Caco-2 (cell line): ENCODE measurements around the gene DUSP18. TPM values are rescaled to one million over a fixed set of nuclear protein-coding genes. Genes with fewer than 3 reads are reported as not detected.
"Not testable (repeated sequence)": the region's sequence is repeated elsewhere in the genome, so short reads cannot be mapped to it uniquely, and the experiment has no call there.

Experiments used
- BruUV-seq: library from RNA; stranded (reverse); fragments of 400-500 nt; replicated peaks from 2 replicates; lab custom pipeline; 2021; lab: Mats Ljungman, UMichigan
- CTCF ChIA-PET: fragments of 300-600 bp; sonication (Branson Sonifier 250); formaldehyde crosslinking; loops from one replicate; lab custom pipeline; 2022; ENCODE audit warnings: antibody characterized with exemption; lab: Charles Lee
- POLR2A ChIA-PET: fragments of 300-600 bp; sonication (Branson Sonifier 250); formaldehyde crosslinking; loops from one replicate; lab custom pipeline; 2022; ENCODE audit warnings: antibody characterized with exemption; lab: Charles Lee
- DNase-seq, 2 experiments: peaks; one replicate each; pipeline versions ENCODE4 v3.0.0 to v3.0.0-alpha.2; 2020 to 2022
- H3K27me3 ChIP-seq: replicated peaks from 2 replicates; pipeline ENCODE4 v1.6.0; 2011; ENCODE audit warnings: low read length; ENCODE audit not compliant: control insufficient read depth, insufficient read depth
- H3K36me3 ChIP-seq: 2 replicates; pipeline ENCODE4 v1.5.1; 2011; ENCODE audit warnings: low read length; ENCODE audit not compliant: control insufficient read depth, insufficient read depth
- H3K4me1 ChIP-seq: fragments of 250-450 bp; sonication (Bioruptor Pico); 2 replicates; pipeline ENCODE4 v1.5.1; 2020; ENCODE audit warnings: mild to moderate bottlenecking
- H3K4me3 ChIP-seq: 2 replicates; pipeline ENCODE4 v1.5.1; 2011; ENCODE audit warnings: low read depth, mild to moderate bottlenecking, control low read depth, low read length
- H3K9me3 ChIP-seq: fragments of 250-450 bp; sonication (Bioruptor Pico); 2 replicates; pipeline ENCODE4 v1.5.1; 2020; ENCODE audit warnings: mild to moderate bottlenecking, moderate library complexity
- H3K27ac Mint-ChIP-seq: one replicate; pipeline ENCODE4 v1.8.0; 2022; ENCODE audit warnings: mixed read lengths; ENCODE audit not compliant: unreplicated experiment
- H3K27me3 Mint-ChIP-seq: one replicate; pipeline ENCODE4 v1.8.0; 2022; ENCODE audit warnings: mixed read lengths; ENCODE audit not compliant: insufficient read depth, unreplicated experiment
- H3K36me3 Mint-ChIP-seq: one replicate; pipeline ENCODE4 v1.8.0; 2022; ENCODE audit warnings: mild to moderate bottlenecking, mixed read lengths; ENCODE audit not compliant: insufficient read depth, unreplicated experiment
- H3K4me1 Mint-ChIP-seq: one replicate; pipeline ENCODE4 v1.8.0; 2022; ENCODE audit warnings: low read depth, mixed read lengths; ENCODE audit not compliant: unreplicated experiment
- H3K4me3 Mint-ChIP-seq: one replicate; pipeline ENCODE4 v1.8.0; 2022; ENCODE audit warnings: mild to moderate bottlenecking, moderate library complexity, mixed read lengths; ENCODE audit not compliant: unreplicated experiment
- H3K9me3 Mint-ChIP-seq: one replicate; pipeline ENCODE4 v1.8.0; 2022; ENCODE audit warnings: mixed read lengths; ENCODE audit not compliant: unreplicated experiment
- intact Hi-C: fragments of 100-400 bp; cut with micrococcal nuclease; formaldehyde crosslinking; loops from one replicate; pipeline ENCODE4 v1.10.0; 2022; ENCODE audit not compliant: unreplicated experiment
- total RNA-seq: library from RNA; stranded (reverse); gene quantifications from 2 replicates; pipeline ENCODE4 v1.2.3, GENCODE V29; 2022
- TF ChIP-seq, protein P1 (sequence below), 2 experiments: fragments of 200-600 bp in 1 of 2; IDR thresholded peaks; 1 replicate in 1 of 2; 2 replicates in 1 of 2; pipeline versions ENCODE4 v1.5.1 to v1.8.0; 2011 to 2022; ENCODE audit warnings: antibody characterized with exemption in 1 of 2, control low read depth in 1 of 2, inconsistent platforms in 1 of 2, low read depth in 1 of 2, low read length in 1 of 2, mild to moderate bottlenecking in 1 of 2, moderate library complexity in 1 of 2; ENCODE audit not compliant: insufficient read depth in 1 of 2, severe bottlenecking in 1 of 2, unreplicated experiment in 1 of 2

Gene DUSP18
- total RNA-seq, 1 experiment from 2014 or later, result 6.0 TPM

DNA sequence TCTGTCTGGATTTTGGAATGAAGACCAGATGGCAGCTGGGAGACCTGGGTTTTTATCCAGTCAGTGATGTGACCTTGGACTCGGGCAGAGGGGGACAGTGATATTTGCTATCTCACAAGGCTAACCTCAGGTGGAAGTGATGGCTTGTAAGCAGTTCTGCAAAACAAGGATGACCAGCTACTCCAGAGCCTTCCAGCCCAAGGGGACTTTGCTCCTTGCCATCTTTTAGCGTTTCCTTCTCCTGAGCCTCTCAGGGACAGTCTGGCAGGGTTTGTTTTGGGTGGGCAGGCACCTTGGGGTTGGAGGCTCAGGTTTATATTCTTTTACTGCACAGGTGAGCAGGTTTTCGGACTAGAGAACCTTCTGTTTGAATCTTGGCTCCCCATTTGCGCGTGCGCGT, 17.5 kb upstream of the DUSP18 start:
- Histone ChIP-seq H3K9me3 (no peaks in the 10 kb centered on the region), H3K27me3 (no peaks in the 10 kb centered on the region), H3K4me1 (no peaks in the 10 kb centered on the region), H3K4me3 (no peak overlapping the region), H3K36me3 (no peaks in the 10 kb centered on the region)
- no peak for DNase-seq
- TF ChIP-seq, protein P1, sequence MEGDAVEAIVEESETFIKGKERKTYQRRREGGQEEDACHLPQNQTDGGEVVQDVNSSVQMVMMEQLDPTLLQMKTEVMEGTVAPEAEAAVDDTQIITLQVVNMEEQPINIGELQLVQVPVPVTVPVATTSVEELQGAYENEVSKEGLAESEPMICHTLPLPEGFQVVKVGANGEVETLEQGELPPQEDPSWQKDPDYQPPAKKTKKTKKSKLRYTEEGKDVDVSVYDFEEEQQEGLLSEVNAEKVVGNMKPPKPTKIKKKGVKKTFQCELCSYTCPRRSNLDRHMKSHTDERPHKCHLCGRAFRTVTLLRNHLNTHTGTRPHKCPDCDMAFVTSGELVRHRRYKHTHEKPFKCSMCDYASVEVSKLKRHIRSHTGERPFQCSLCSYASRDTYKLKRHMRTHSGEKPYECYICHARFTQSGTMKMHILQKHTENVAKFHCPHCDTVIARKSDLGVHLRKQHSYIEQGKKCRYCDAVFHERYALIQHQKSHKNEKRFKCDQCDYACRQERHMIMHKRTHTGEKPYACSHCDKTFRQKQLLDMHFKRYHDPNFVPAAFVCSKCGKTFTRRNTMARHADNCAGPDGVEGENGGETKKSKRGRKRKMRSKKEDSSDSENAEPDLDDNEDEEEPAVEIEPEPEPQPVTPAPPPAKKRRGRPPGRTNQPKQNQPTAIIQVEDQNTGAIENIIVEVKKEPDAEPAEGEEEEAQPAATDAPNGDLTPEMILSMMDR (IDR thresholded peaks at IDR 0.05; ENCODE audit: insufficient read depth in 1 of 2, low read depth in 1 of 2, low read length in 1 of 2, severe bottlenecking in 1 of 2, unreplicated experiment in 1 of 2), result no peak
- Mint-ChIP-seq H3K36me3 (no peaks in the 10 kb centered on the region), H3K27me3 (no peaks in the 10 kb centered on the region), H3K9me3 (no peaks in the 10 kb centered on the region), H3K27ac (no peak overlapping the region), H3K4me3 (no peak overlapping the region), H3K4me1 (no peaks in the 10 kb centered on the region)
- ChIA-PET CTCF (interaction anchor here (0.7 kb wide), 1 partner anchor 69 kb away, joined by 3 read pairs; no protein-coding TSS in a partner anchor), POLR2A (no interaction called here)
- no TSS peak for BruUV-seq
- intact Hi-C loops, result no loop called here

DNA sequence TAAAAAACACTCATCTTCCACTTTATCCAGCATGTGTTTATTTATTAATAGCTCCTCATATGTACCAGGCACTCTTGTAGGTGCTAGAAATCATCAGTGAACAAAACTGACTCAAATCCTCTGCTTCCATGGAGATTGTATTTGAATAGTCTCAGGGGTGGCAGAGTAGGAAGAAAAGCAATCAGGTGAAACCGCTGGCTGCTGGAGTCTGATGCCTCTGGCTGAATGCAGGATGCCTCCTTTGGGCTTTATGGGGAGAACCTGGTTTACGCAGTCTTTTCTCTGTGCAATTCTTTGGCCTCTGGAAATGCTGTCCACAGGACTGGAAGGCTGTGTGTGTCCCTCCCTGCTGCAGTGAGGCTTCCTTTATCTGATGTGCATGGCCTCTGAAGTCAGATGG, 14.2 kb upstream of the DUSP18 start:
- intact Hi-C loops, result no loop called here
- ChIA-PET CTCF (no interaction called here), POLR2A (no interaction called here)
- DNase-seq, result no peak
- BruUV-seq, result no TSS peak
- Mint-ChIP-seq H3K27ac (no peak overlapping the region), H3K27me3 (peaks cover 4% of the 10 kb centered on the region), H3K4me1 (no peaks in the 10 kb centered on the region), H3K36me3 (no peaks in the 10 kb centered on the region), H3K4me3 (no peak overlapping the region), H3K9me3 (no peaks in the 10 kb centered on the region)
- Histone ChIP-seq H3K36me3 (no peaks in the 10 kb centered on the region), H3K4me3 (no peak overlapping the region), H3K4me1 (no peaks in the 10 kb centered on the region), H3K27me3 (no peaks in the 10 kb centered on the region), H3K9me3 (no peaks in the 10 kb centered on the region)
- TF ChIP-seq, protein P1 (IDR thresholded peaks at IDR 0.05; ENCODE audit: insufficient read depth in 1 of 2, low read depth in 1 of 2, low read length in 1 of 2, severe bottlenecking in 1 of 2, unreplicated experiment in 1 of 2), result no peak

DNA sequence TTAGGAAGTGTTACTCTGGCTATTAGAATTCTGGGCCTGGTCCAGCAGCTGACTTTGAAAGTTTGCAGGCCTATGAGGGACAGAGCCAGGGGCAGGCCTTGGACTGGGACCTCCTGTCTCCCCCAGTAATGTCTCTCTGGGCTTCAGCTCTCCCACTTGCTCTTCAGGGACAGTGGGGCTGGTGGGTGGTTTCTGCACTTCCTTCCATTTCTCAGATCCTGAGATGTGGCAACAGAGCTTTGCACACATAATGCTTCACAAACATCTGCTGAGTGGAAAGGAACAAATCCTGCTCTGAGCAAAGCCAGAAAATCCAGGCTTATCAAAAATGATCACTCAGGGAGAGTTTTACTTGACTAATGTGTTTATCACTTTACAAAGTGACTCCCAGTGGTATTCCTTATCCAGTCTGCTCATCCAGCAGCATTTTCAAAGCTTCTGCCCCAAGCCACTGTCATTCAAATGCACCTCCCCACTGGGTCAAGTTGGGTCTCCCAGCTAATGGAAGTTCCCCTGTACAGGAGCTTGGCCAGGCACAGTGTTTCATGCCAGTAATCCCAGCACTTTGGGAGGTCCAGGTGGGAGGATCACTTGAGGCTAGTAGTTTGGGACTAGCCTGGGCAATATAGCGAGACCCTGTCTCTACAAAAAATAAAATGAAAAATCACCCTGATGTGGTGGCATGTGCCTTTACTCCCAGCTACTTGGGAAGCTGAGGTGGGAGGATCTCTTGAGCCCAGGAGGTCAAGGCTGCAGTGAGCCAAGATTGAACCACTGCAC, 13.5 kb upstream of the DUSP18 start:
- peaks cover 4% of the 10 kb centered on the region for H3K27me3 Mint-ChIP-seq
- CTCF ChIA-PET, result interaction anchor here (1.0 kb wide), 1 partner anchor 74 kb away, joined by 3 read pairs; no protein-coding TSS in a partner anchor

DNA sequence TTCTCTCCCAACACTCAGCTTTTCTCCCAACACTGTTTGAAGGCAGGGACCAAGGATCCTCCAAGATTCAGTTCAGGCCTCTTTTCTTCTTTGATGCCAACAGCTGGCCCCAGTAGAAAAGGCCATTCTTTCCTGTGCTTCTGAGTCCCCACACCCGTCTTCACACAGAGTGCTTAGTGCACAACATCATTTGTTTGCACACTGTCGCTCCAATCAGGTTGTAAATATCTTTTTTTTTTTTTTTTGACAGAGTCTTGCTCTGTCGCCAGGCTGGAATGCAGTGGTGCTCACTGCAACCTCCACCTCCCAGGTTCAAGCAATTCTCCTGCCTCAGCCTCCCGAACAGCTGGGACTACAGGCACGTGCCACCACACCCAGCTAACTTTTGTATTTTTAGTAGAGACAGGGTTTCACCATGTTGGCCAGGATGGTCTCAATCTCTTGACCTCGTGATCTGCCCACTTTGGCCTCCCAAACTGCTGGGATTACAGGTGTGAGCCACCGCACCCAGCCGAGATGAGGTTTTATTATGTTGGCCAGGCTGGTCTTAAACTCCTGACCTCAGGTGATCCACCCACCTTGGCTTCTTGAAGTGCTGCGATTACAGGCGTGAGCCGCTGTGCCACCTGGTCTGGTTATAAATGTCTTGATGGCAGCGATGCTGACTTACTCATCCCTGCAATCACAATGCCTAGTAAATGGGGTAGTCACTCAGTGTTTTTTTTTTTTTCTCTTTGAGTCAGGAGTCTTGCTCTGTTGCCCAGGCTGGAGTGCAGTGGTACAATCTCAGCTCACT, 12.4 kb upstream of the DUSP18 start:
- CTCF ChIA-PET, result interaction anchor here (0.7 to 1.7 kb wide), 2 partner anchors 44 to 75 kb away, joined by 3 to 4 read pairs; partner anchors contain the start of gene SLC35E4
- H3K27ac Mint-ChIP-seq, H3K27me3 ChIP-seq, H3K4me1 ChIP-seq, H3K4me3 Mint-ChIP-seq, H3K4me1 Mint-ChIP-seq, BruUV-seq, H3K27me3 Mint-ChIP-seq, H3K9me3 ChIP-seq, H3K4me3 ChIP-seq, H3K36me3 Mint-ChIP-seq, intact Hi-C loops, H3K9me3 Mint-ChIP-seq, POLR2A ChIA-PET, H3K36me3 ChIP-seq: not testable (repeated sequence)
- DNase-seq, result peak in 1 of 2 experiments; percentile 13

More for the DNA sequence above, 13.5 kb upstream of the DUSP18 start:
- intact Hi-C loops, result no loop called here
- POLR2A ChIA-PET, result no interaction called here
- no TSS peak for BruUV-seq
- TF ChIP-seq, protein P1 (IDR thresholded peaks at IDR 0.05; ENCODE audit: insufficient read depth in 1 of 2, low read depth in 1 of 2, low read length in 1 of 2, severe bottlenecking in 1 of 2, unreplicated experiment in 1 of 2), result no peak
- Mint-ChIP-seq H3K4me1 (no peaks in the 10 kb centered on the region), H3K4me3 (no peak overlapping the region), H3K36me3 (no peaks in the 10 kb centered on the region), H3K27ac (no peak overlapping the region), H3K9me3 (no peaks in the 10 kb centered on the region)
- Histone ChIP-seq H3K4me3 (no peak overlapping the region), H3K4me1 (no peaks in the 10 kb centered on the region), H3K36me3 (no peaks in the 10 kb centered on the region), H3K9me3 (no peaks in the 10 kb centered on the region), H3K27me3 (no peaks in the 10 kb centered on the region)
- no peak for DNase-seq
